ENCODE measurements around the gene SCAF4. TPM values are rescaled to one million over a fixed set of nuclear protein-coding genes. Genes with fewer than 3 reads are reported as not detected.

Gene SCAF4
- total and polyA plus RNA-seq, 4 donors, result 7.1 to 11.1 (median 9.3) TPM

GRCh38 chr21:31688603-31689368 lies 43.1 kb downstream of the SCAF4 start (continued):
- TF ChIP-seq SP1 (IDR thresholded peaks at IDR 0.05), result no peak
- no peak for TF ChIP-seq HNF4A (conservative IDR thresholded peaks at IDR 0.05)
- TF ChIP-seq FOXA2 (IDR thresholded peaks at IDR 0.05), result no peak
- TF ChIP-seq ZBTB33 (IDR thresholded peaks at IDR 0.05), result no peak
- no peak for TF ChIP-seq NR2F2 (IDR thresholded peaks at IDR 0.05)

- DNase-seq (ENCODE audit: low spot score), result no peak
- Histone ChIP-seq H3K27ac (ENCODE audit: low read depth in 1 of 2, low read length in 2 of 2) (no peak overlapping the region), H3K27me3 (ENCODE audit: control insufficient read depth in 4 of 4, insufficient read depth in 4 of 4, low read length in 3 of 4) (no peaks in the 10 kb centered on the region), H3K36me3 (ENCODE audit: control insufficient read depth in 4 of 4, insufficient read depth in 3 of 4, low read depth in 1 of 4, low read length in 3 of 4) (peaks cover 13 to 75% (median 58%) of the 10 kb centered on the region in 4 donors), H3K4me3 (ENCODE audit: low read depth in 1 of 3, low read length in 3 of 3) (no peak overlapping the region), H3K4me1 (ENCODE audit: control insufficient read depth in 4 of 4, insufficient read depth in 4 of 4, low read length in 3 of 4) (no peaks in the 10 kb centered on the region), H3K9ac (ENCODE audit: low read depth in 1 of 2, low read length in 2 of 2) (no peak overlapping the region), H3K9me3 (ENCODE audit: control insufficient read depth in 4 of 4, low read length in 3 of 4) (no peaks in the 10 kb centered on the region)
- TF ChIP-seq JUND (IDR thresholded peaks at IDR 0.05) (no peak), REST (IDR thresholded peaks at IDR 0.05) (no peak), GABPA (IDR thresholded peaks at IDR 0.05 in 1 of 2, conservative IDR thresholded peaks at IDR 0.05 in 1 of 2) (no peak), SP1 (IDR thresholded peaks at IDR 0.05) (no peak), YY1 (IDR thresholded peaks at IDR 0.05) (no peak), ZBTB33 (IDR thresholded peaks at IDR 0.05) (no peak), FOXA1 (IDR thresholded peaks at IDR 0.05) (no peak), FOXA2 (IDR thresholded peaks at IDR 0.05) (no peak), ATF3 (IDR thresholded peaks at IDR 0.05) (no peak), HNF4A (conservative IDR thresholded peaks at IDR 0.05) (no peak), MAX (IDR thresholded peaks at IDR 0.05) (no peak), RXRA (IDR thresholded peaks at IDR 0.05) (no peak), TAF1 (conservative IDR thresholded peaks at IDR 0.05) (no peak), CTCF (IDR thresholded peaks at IDR 0.05; ENCODE audit: low read depth, low read length, missing input control) (no peak), NR2F2 (IDR thresholded peaks at IDR 0.05) (no peak), RAD21 (IDR thresholded peaks at IDR 0.05) (no peak)
- over 99% methylated on average over 2 of the region's 2 CpGs for WGBS
These were observed 44.8 kb downstream of the SCAF4 start for GRCh38 chr21:31687108-31687507.
